Measurements from ENCODE around the gene JDP2. TPM values are rescaled to one million over a fixed set of nuclear protein-coding genes. Genes with fewer than 3 reads are reported as not detected.

Gene JDP2
- total RNA-seq, 4 donors from 2014 or later = 32.9 to 86.8 (median 50.1) TPM

- no peaks in the 10 kb centered on the region for H3K27me3 ChIP-seq
- H3K36me3 ChIP-seq = no peaks in the 10 kb centered on the region
- TF ChIP-seq POLR2A (IDR thresholded peaks at IDR 0.05) = no peak
- no peak for TF ChIP-seq CTCF (IDR thresholded peaks at IDR 0.05)
- intact Hi-C loops (cut with DNase I; ENCODE audit: low total_unique reads) = no loop called here
- H3K4me3 ChIP-seq = no peak overlapping the region
- H3K27ac ChIP-seq = no peak overlapping the region
- no peak for DNase-seq
- no peaks in the 10 kb centered on the region for H3K9me3 ChIP-seq
- peaks cover 0 to 7% of the 10 kb centered on the region in 2 donors for H3K4me1 ChIP-seq
Measured at GRCh38 chr14:75445236-75445635, 17.4 kb downstream of the JDP2 start.

- intact Hi-C loops (cut with DNase I; ENCODE audit: low total_unique reads) = no loop called here
- H3K4me1 ChIP-seq = peaks cover 0 to 13% of the 10 kb centered on the region in 2 donors
- no peak overlapping the region for H3K27ac ChIP-seq
- TF ChIP-seq CTCF (IDR thresholded peaks at IDR 0.05) (no peak), POLR2A (IDR thresholded peaks at IDR 0.05) (no peak)
- H3K27me3 ChIP-seq = no peaks in the 10 kb centered on the region
- no peak for DNase-seq
- H3K9me3 ChIP-seq = no peaks in the 10 kb centered on the region
- no peaks in the 10 kb centered on the region for H3K36me3 ChIP-seq
- no peak overlapping the region for H3K4me3 ChIP-seq
Measured at GRCh38 chr14:75445963-75446362, 18.1 kb downstream of the JDP2 start.

- Histone ChIP-seq H3K36me3 (no peaks in the 10 kb centered on the region), H3K9me3 (no peaks in the 10 kb centered on the region), H3K27ac (no peak overlapping the region), H3K4me3 (no peak overlapping the region), H3K4me1 (peaks cover 0 to 13% of the 10 kb centered on the region in 2 donors), H3K27me3 (no peaks in the 10 kb centered on the region)
- intact Hi-C loops (cut with DNase I; ENCODE audit: low total_unique reads) = no loop called here
- TF ChIP-seq POLR2A (IDR thresholded peaks at IDR 0.05) (no peak), CTCF (IDR thresholded peaks at IDR 0.05) (no peak)
- no peak for DNase-seq
Measured at GRCh38 chr14:75446447-75446846, 18.6 kb downstream of the JDP2 start.

- no peak overlapping the region for H3K4me3 ChIP-seq
- no peaks in the 10 kb centered on the region for H3K36me3 ChIP-seq
- TF ChIP-seq CTCF (IDR thresholded peaks at IDR 0.05) (no peak), POLR2A (IDR thresholded peaks at IDR 0.05) (no peak)
- peaks cover 11 to 17% of the 10 kb centered on the region in 2 donors for H3K4me1 ChIP-seq
- H3K27me3 ChIP-seq = no peaks in the 10 kb centered on the region
- intact Hi-C loops (cut with DNase I; ENCODE audit: low total_unique reads) = no loop called here
- H3K27ac ChIP-seq = peak overlapping the region in 1 of 2 donors; percentile 10
- DNase-seq = no peak
- no peaks in the 10 kb centered on the region for H3K9me3 ChIP-seq
Measured at GRCh38 chr14:75448209-75448608, 20.4 kb downstream of the JDP2 start.

GRCh38 chr14:75449036-75449435, 21.2 kb downstream of the JDP2 start:
- intact Hi-C loops (cut with DNase I; ENCODE audit: low total_unique reads) = no loop called here
- H3K4me1 ChIP-seq = peaks cover 17 to 20% of the 10 kb centered on the region in 2 donors
- no peaks in the 10 kb centered on the region for H3K27me3 ChIP-seq
- TF ChIP-seq CTCF (IDR thresholded peaks at IDR 0.05) (no peak), POLR2A (IDR thresholded peaks at IDR 0.05) (no peak)
- no peaks in the 10 kb centered on the region for H3K9me3 ChIP-seq
- no peaks in the 10 kb centered on the region for H3K36me3 ChIP-seq
- no peak overlapping the region for H3K4me3 ChIP-seq
- DNase-seq = no peak
- H3K27ac ChIP-seq = peak overlapping the region; percentile 39 to 86
